C4-2B (cell line): ENCODE measurements around the gene TULP4.

ENCODE experiments used
- CTCF ChIP-seq: fragments of 450-650 bp; conservative IDR thresholded peaks from 2 replicates; pipeline ENCODE4 v1.5.1; 2017; ENCODE audit warnings: mild to moderate bottlenecking
- ZFX ChIP-seq: fragments of 450-650 bp; IDR thresholded peaks from 2 replicates; pipeline ENCODE4 v1.6.1; 2017

GRCh38 chr6:158492881-158493280, 180.6 kb downstream of the TULP4 start:
- TF ChIP-seq CTCF, result no peak
- TF ChIP-seq ZFX, result no peak
